WTC11 (cell line): ENCODE data around the gene LEUTX. TPM values are rescaled to one million over a fixed set of nuclear protein-coding genes. Genes with fewer than 3 reads are reported as not detected.

ENCODE experiments used
- ATAC-seq: fragments of 200-7000 bp; cut with Tn5 transposase; 2 replicates; pipeline ENCODE4 v1.10.0; 2021; ENCODE audit warnings: mild to moderate bottlenecking, moderate library complexity
- Bru-seq: library from RNA; stranded (reverse); fragments of 400-500 nt; gene quantifications from one replicate; lab custom pipeline; 2021; lab: Mats Ljungman, UMichigan
- CTCF ChIA-PET: fragments of 300-600 bp; sonication (Branson Sonifier 250); formaldehyde crosslinking; loops from one replicate; lab custom pipeline; 2021; ENCODE audit warnings: antibody characterized with exemption; lab: Charles Lee
- POLR2A ChIA-PET: fragments of 350-600 bp; sonication (Branson Sonifier 250); formaldehyde crosslinking; loops from one replicate; lab custom pipeline; 2021; ENCODE audit warnings: antibody characterized with exemption; lab: Charles Lee
- DNase-seq: peaks from one replicate; pipeline ENCODE4 v3.0.0; 2021; ENCODE audit warnings: low spot score
- H3K27ac Mint-ChIP-seq: 2 replicates; pipeline ENCODE4 v1.8.0; 2021; ENCODE audit warnings: mixed read lengths
- H3K27me3 Mint-ChIP-seq: 2 replicates; pipeline ENCODE4 v1.8.0; 2021; ENCODE audit warnings: low read depth, mild to moderate bottlenecking, moderate library complexity, mixed read lengths
- H3K36me3 Mint-ChIP-seq: 2 replicates; pipeline ENCODE4 v1.8.0; 2021; ENCODE audit warnings: mixed read lengths
- H3K4me1 Mint-ChIP-seq: 2 replicates; pipeline ENCODE4 v1.8.0; 2022; ENCODE audit warnings: mixed read lengths
- H3K4me3 Mint-ChIP-seq: 2 replicates; pipeline ENCODE4 v1.8.0; 2021; ENCODE audit warnings: mild to moderate bottlenecking, moderate library complexity, mixed read lengths
- H3K9me3 Mint-ChIP-seq: 2 replicates; pipeline ENCODE4 v1.8.0; 2021; ENCODE audit warnings: mixed read lengths
- ATF1 ChIP-seq: sonication (generic); formaldehyde crosslinking; IDR thresholded peaks from 2 replicates; pipeline ENCODE4 v1.8.1; 2023; ENCODE audit warnings: mild to moderate bottlenecking, moderate library complexity, missing genetic modification reagents
- ELF4 ChIP-seq: sonication (generic); formaldehyde crosslinking; IDR thresholded peaks from 2 replicates; pipeline ENCODE4 v1.8.1; 2022; ENCODE audit warnings: low read depth, mild to moderate bottlenecking, moderate library complexity, missing genetic modification reagents
- FOXJ3 ChIP-seq: sonication (generic); formaldehyde crosslinking; IDR thresholded peaks from 2 replicates; pipeline ENCODE4 v1.9.0; 2021; ENCODE audit warnings: missing genetic modification reagents, mild to moderate bottlenecking, borderline replicate concordance
- FOXK1 ChIP-seq: sonication (generic); formaldehyde crosslinking; IDR thresholded peaks from 2 replicates; pipeline ENCODE4 v1.8.0; 2022; ENCODE audit warnings: mild to moderate bottlenecking, moderate library complexity, missing genetic modification reagents
- GABPB1 ChIP-seq: sonication (generic); formaldehyde crosslinking; IDR thresholded peaks from 2 replicates; pipeline ENCODE4 v1.8.1; 2023; ENCODE audit warnings: mild to moderate bottlenecking, missing genetic modification reagents
- KAT7 ChIP-seq: sonication (generic); formaldehyde crosslinking; IDR thresholded peaks from 2 replicates; pipeline ENCODE4 v1.8.1; 2023; ENCODE audit warnings: missing genetic modification reagents, mild to moderate bottlenecking, borderline replicate concordance
- MXD4 ChIP-seq: fragments of 250-450 bp; sonication (Bioruptor Pico); IDR thresholded peaks from 2 replicates; pipeline ENCODE4 v1.8.0; 2021; ENCODE audit warnings: mild to moderate bottlenecking, moderate library complexity, borderline replicate concordance
- MYBL2 ChIP-seq: sonication (generic); formaldehyde crosslinking; IDR thresholded peaks from 2 replicates; pipeline ENCODE4 v1.8.1; 2023; ENCODE audit warnings: mild to moderate bottlenecking, moderate library complexity, missing genetic modification reagents
- NFYB ChIP-seq: sonication (generic); formaldehyde crosslinking; conservative IDR thresholded peaks from 2 replicates; pipeline ENCODE4 v1.8.0; 2022; ENCODE audit warnings: low read depth, missing genetic modification reagents
- PRRX2 ChIP-seq: fragments of 250-450 bp; sonication (Bioruptor Pico); IDR thresholded peaks from 2 replicates; pipeline ENCODE4 v1.8.0; 2021; ENCODE audit warnings: mild to moderate bottlenecking
- SMAD3 ChIP-seq: sonication (generic); formaldehyde crosslinking; IDR thresholded peaks from 2 replicates; pipeline ENCODE4 v1.8.0; 2022; ENCODE audit warnings: missing genetic modification reagents, mild to moderate bottlenecking, borderline replicate concordance
- TEAD1 ChIP-seq: sonication (generic); formaldehyde crosslinking; IDR thresholded peaks from 2 replicates; pipeline ENCODE4 v1.8.0; 2022; ENCODE audit warnings: mild to moderate bottlenecking, missing genetic modification reagents
- ZNF138 ChIP-seq: sonication (generic); formaldehyde crosslinking; conservative IDR thresholded peaks from 2 replicates; pipeline ENCODE4 v1.8.1; 2022; ENCODE audit warnings: mild to moderate bottlenecking, moderate library complexity, missing genetic modification reagents
- ZNF317 ChIP-seq: sonication (generic); formaldehyde crosslinking; IDR thresholded peaks from 2 replicates; pipeline ENCODE4 v1.8.1; 2023; ENCODE audit warnings: low read depth, mild to moderate bottlenecking, moderate library complexity, missing genetic modification reagents, borderline replicate concordance
- long read RNA-seq, 3 experiments: library from RNA in 1 of 3; library from capped mRNA in 1 of 3; library from polyadenylated mRNA in 1 of 3; unstranded in 2 of 3; stranded (forward) in 1 of 3; transcript quantifications; one replicate each; pipeline ENCODE4 v2.0.0, GENCODE V29; 2021
- total RNA-seq: library from RNA; stranded (reverse); gene quantifications from 3 replicates; pipeline ENCODE4 v1.2.3, GENCODE V29; 2021
- TF ChIP-seq, protein P1 (sequence below): fragments of 250-450 bp; sonication (Bioruptor Pico); IDR thresholded peaks from 2 replicates; pipeline ENCODE4 v1.9.0; 2021; ENCODE audit warnings: mild to moderate bottlenecking
- TF ChIP-seq, protein P2 (sequence below): sonication (generic); formaldehyde crosslinking; IDR thresholded peaks from 2 replicates; pipeline ENCODE4 v1.8.1; 2022; ENCODE audit warnings: mild to moderate bottlenecking, missing genetic modification reagents, moderate library complexity, borderline replicate concordance
- TF ChIP-seq, protein P3 (sequence below): sonication (generic); formaldehyde crosslinking; IDR thresholded peaks from 2 replicates; pipeline ENCODE4 v1.8.0; 2022; ENCODE audit warnings: missing genetic modification reagents
- TF ChIP-seq, protein P4 (sequence below): fragments of 250-450 bp; sonication (Bioruptor Pico); IDR thresholded peaks from 2 replicates; pipeline ENCODE4 v1.9.0; 2021; ENCODE audit warnings: mild to moderate bottlenecking
- TF ChIP-seq, protein P5 (sequence below): sonication (generic); formaldehyde crosslinking; IDR thresholded peaks from 2 replicates; pipeline ENCODE4 v1.8.1; 2023; ENCODE audit warnings: mild to moderate bottlenecking, moderate library complexity, missing genetic modification reagents
- TF ChIP-seq, protein P6 (sequence below): sonication (generic); formaldehyde crosslinking; conservative IDR thresholded peaks from 2 replicates; pipeline ENCODE4 v1.8.1; 2022; ENCODE audit warnings: mild to moderate bottlenecking, missing genetic modification reagents
- TF ChIP-seq, protein P7 (sequence below): sonication (generic); formaldehyde crosslinking; IDR thresholded peaks from 2 replicates; pipeline ENCODE4 v1.8.1; 2023; ENCODE audit warnings: mild to moderate bottlenecking, missing genetic modification reagents, borderline replicate concordance

The LEUTX gene, protein sequence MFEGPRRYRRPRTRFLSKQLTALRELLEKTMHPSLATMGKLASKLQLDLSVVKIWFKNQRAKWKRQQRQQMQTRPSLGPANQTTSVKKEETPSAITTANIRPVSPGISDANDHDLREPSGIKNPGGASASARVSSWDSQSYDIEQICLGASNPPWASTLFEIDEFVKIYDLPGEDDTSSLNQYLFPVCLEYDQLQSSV
- total RNA-seq (not detected in 3 replicates), Bru-seq, nascent RNA (not detected)
- long read RNA-seq, experiment 1: 0 reads
- long read RNA-seq, experiment 2: 0 reads
- long read RNA-seq, experiment 3: 0 reads

DNA sequence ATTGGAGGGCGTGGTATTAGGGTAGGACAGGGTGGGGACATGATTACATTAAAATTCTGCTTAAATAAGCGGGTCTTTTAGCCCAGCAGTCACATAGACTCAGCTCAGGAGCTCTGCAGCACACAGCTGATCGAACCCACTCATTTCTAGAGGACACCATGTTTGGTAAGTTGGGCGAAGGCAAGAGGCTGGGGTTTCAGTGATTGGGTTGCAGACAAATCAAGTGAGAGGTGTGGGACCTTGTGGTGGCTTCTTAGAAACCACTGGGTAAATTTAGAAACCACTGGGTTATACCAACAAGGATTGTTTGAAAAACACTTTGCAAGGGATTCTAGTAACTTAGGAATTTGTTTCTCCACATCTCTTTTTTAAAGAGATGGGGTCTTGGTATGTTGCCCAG, at the start of gene LEUTX:
Gene LEUTX (plus strand): TSS at position 92 of the 400 bp plus-strand sequence. CDS start 67 bp downstream, at position 159.
- Mint-ChIP-seq H3K36me3 (no peaks in the 10 kb centered on the region), H3K27ac (no peak within 1 kb of the TSS), H3K27me3 (peaks cover 10% of the 10 kb centered on the region), H3K4me3 (no peak within 1 kb of the TSS), H3K9me3 (no peaks in the 10 kb centered on the region), H3K4me1 (no peaks in the 10 kb centered on the region)
- ChIA-PET CTCF (interaction anchor here (2.0 kb wide), 1 partner anchor 14 kb away, joined by 9 read pairs; no protein-coding TSS in a partner anchor), POLR2A (interaction anchor here (0.6 kb wide), 1 partner anchor 267 kb away, joined by 4 read pairs; no protein-coding TSS in a partner anchor)
- ATAC-seq (no peak), DNase-seq (no peak)
- TF ChIP-seq MXD4 (CRISPR knock-in tag): no peak
- TF ChIP-seq, protein P1, sequence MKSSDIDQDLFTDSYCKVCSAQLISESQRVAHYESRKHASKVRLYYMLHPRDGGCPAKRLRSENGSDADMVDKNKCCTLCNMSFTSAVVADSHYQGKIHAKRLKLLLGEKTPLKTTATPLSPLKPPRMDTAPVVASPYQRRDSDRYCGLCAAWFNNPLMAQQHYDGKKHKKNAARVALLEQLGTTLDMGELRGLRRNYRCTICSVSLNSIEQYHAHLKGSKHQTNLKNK: no peak
- TF ChIP-seq, protein P2, sequence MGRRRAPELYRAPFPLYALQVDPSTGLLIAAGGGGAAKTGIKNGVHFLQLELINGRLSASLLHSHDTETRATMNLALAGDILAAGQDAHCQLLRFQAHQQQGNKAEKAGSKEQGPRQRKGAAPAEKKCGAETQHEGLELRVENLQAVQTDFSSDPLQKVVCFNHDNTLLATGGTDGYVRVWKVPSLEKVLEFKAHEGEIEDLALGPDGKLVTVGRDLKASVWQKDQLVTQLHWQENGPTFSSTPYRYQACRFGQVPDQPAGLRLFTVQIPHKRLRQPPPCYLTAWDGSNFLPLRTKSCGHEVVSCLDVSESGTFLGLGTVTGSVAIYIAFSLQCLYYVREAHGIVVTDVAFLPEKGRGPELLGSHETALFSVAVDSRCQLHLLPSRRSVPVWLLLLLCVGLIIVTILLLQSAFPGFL (CRISPR knock-in tag): no peak
- TF ChIP-seq FOXK1 (CRISPR knock-in tag): no peak
- TF ChIP-seq NFYB (CRISPR knock-in tag): no peak
- no peak for TF ChIP-seq SMAD3 (CRISPR knock-in tag)
- TF ChIP-seq, protein P3, sequence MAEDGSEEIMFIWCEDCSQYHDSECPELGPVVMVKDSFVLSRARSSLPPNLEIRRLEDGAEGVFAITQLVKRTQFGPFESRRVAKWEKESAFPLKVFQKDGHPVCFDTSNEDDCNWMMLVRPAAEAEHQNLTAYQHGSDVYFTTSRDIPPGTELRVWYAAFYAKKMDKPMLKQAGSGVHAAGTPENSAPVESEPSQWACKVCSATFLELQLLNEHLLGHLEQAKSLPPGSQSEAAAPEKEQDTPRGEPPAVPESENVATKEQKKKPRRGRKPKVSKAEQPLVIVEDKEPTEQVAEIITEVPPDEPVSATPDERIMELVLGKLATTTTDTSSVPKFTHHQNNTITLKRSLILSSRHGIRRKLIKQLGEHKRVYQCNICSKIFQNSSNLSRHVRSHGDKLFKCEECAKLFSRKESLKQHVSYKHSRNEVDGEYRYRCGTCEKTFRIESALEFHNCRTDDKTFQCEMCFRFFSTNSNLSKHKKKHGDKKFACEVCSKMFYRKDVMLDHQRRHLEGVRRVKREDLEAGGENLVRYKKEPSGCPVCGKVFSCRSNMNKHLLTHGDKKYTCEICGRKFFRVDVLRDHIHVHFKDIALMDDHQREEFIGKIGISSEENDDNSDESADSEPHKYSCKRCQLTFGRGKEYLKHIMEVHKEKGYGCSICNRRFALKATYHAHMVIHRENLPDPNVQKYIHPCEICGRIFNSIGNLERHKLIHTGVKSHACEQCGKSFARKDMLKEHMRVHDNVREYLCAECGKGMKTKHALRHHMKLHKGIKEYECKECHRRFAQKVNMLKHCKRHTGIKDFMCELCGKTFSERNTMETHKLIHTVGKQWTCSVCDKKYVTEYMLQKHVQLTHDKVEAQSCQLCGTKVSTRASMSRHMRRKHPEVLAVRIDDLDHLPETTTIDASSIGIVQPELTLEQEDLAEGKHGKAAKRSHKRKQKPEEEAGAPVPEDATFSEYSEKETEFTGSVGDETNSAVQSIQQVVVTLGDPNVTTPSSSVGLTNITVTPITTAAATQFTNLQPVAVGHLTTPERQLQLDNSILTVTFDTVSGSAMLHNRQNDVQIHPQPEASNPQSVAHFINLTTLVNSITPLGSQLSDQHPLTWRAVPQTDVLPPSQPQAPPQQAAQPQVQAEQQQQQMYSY: no peak
- no peak for TF ChIP-seq ATF1 (CRISPR knock-in tag)
- TF ChIP-seq PRRX2 (CRISPR knock-in tag): no peak
- TF ChIP-seq ELF4 (CRISPR knock-in tag): no peak
- TF ChIP-seq GABPB1: no peak
- TF ChIP-seq KAT7 (CRISPR knock-in tag): no peak
- no peak for TF ChIP-seq ZNF317 (CRISPR knock-in tag)

DNA sequence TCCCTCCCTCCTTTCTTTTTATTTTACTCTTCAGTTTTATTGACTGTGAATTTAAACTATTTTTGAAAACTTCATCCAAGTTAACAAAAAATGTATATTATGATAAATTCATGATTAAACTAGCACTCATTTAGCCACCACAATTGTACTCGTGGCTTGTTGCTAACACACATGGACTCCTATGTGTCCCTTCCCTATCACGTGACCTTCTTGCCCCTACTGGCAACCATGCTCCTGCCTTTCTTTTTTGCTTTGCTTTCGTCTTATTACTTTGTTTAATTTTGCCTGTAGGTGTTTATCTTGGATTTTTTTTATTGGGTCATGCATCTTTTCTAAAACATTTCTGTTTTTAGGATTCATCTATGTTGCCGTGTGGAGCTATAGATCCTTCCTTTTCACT, 49.1 kb upstream of the LEUTX start:
- H3K36me3 Mint-ChIP-seq: no peaks in the 10 kb centered on the region
- peaks cover 36% of the 10 kb centered on the region for H3K27me3 Mint-ChIP-seq
- ChIA-PET CTCF (no interaction called here), POLR2A (no interaction called here)
- DNase-seq: no peak
- H3K4me3 Mint-ChIP-seq: no peak overlapping the region
- H3K4me1 Mint-ChIP-seq: no peaks in the 10 kb centered on the region
- peaks cover 4% of the 10 kb centered on the region; the same call in 1 of the 2 replicates for H3K9me3 Mint-ChIP-seq
- ATAC-seq: no peak
- H3K27ac Mint-ChIP-seq: no peak overlapping the region
- TF ChIP-seq, protein P4, sequence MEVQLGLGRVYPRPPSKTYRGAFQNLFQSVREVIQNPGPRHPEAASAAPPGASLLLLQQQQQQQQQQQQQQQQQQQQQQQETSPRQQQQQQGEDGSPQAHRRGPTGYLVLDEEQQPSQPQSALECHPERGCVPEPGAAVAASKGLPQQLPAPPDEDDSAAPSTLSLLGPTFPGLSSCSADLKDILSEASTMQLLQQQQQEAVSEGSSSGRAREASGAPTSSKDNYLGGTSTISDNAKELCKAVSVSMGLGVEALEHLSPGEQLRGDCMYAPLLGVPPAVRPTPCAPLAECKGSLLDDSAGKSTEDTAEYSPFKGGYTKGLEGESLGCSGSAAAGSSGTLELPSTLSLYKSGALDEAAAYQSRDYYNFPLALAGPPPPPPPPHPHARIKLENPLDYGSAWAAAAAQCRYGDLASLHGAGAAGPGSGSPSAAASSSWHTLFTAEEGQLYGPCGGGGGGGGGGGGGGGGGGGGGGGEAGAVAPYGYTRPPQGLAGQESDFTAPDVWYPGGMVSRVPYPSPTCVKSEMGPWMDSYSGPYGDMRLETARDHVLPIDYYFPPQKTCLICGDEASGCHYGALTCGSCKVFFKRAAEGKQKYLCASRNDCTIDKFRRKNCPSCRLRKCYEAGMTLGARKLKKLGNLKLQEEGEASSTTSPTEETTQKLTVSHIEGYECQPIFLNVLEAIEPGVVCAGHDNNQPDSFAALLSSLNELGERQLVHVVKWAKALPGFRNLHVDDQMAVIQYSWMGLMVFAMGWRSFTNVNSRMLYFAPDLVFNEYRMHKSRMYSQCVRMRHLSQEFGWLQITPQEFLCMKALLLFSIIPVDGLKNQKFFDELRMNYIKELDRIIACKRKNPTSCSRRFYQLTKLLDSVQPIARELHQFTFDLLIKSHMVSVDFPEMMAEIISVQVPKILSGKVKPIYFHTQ: no peak
- TF ChIP-seq, protein P5, sequence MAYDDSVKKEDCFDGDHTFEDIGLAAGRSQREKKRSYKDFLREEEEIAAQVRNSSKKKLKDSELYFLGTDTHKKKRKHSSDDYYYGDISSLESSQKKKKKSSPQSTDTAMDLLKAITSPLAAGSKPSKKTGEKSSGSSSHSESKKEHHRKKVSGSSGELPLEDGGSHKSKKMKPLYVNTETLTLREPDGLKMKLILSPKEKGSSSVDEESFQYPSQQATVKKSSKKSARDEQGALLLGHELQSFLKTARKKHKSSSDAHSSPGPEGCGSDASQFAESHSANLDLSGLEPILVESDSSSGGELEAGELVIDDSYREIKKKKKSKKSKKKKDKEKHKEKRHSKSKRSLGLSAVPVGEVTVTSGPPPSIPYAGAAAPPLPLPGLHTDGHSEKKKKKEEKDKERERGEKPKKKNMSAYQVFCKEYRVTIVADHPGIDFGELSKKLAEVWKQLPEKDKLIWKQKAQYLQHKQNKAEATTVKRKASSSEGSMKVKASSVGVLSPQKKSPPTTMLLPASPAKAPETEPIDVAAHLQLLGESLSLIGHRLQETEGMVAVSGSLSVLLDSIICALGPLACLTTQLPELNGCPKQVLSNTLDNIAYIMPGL (CRISPR knock-in tag): no peak
- TF ChIP-seq, protein P6, sequence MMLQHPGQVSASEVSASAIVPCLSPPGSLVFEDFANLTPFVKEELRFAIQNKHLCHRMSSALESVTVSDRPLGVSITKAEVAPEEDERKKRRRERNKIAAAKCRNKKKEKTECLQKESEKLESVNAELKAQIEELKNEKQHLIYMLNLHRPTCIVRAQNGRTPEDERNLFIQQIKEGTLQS: no peak
- TF ChIP-seq TEAD1 (CRISPR knock-in tag): no peak
- no peak for TF ChIP-seq ZNF138 (CRISPR knock-in tag)
- TF ChIP-seq, protein P7, sequence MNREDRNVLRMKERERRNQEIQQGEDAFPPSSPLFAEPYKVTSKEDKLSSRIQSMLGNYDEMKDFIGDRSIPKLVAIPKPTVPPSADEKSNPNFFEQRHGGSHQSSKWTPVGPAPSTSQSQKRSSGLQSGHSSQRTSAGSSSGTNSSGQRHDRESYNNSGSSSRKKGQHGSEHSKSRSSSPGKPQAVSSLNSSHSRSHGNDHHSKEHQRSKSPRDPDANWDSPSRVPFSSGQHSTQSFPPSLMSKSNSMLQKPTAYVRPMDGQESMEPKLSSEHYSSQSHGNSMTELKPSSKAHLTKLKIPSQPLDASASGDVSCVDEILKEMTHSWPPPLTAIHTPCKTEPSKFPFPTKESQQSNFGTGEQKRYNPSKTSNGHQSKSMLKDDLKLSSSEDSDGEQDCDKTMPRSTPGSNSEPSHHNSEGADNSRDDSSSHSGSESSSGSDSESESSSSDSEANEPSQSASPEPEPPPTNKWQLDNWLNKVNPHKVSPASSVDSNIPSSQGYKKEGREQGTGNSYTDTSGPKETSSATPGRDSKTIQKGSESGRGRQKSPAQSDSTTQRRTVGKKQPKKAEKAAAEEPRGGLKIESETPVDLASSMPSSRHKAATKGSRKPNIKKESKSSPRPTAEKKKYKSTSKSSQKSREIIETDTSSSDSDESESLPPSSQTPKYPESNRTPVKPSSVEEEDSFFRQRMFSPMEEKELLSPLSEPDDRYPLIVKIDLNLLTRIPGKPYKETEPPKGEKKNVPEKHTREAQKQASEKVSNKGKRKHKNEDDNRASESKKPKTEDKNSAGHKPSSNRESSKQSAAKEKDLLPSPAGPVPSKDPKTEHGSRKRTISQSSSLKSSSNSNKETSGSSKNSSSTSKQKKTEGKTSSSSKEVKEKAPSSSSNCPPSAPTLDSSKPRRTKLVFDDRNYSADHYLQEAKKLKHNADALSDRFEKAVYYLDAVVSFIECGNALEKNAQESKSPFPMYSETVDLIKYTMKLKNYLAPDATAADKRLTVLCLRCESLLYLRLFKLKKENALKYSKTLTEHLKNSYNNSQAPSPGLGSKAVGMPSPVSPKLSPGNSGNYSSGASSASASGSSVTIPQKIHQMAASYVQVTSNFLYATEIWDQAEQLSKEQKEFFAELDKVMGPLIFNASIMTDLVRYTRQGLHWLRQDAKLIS (CRISPR knock-in tag): no peak
- TF ChIP-seq MYBL2 (CRISPR knock-in tag): no peak
- TF ChIP-seq FOXJ3: no peak
